Measurements from ENCODE around the gene ZNF93.
A peak's percentile ranks its signal among the peaks of the same experiment; 100 is the strongest.
"Not testable (repeated sequence)": the region's sequence is repeated elsewhere in the genome, so short reads cannot be mapped to it uniquely, and the experiment has no call there.

Gene ZNF93

GRCh38 chr19:19877724-19878123 lies 23.0 kb upstream of the ZNF93 start:
- Histone ChIP-seq H3K4me3 (no peak overlapping the region), H3K4me2 (no peak overlapping the region), H4K20me1 (no peaks in the 10 kb centered on the region), H3K27ac (no peak overlapping the region), H3K4me1 (no peaks in the 10 kb centered on the region), H3K36me3 (peaks cover 99% of the 10 kb centered on the region), H3K27me3 (no peaks in the 10 kb centered on the region), H3K9me3 (peaks cover 99% of the 10 kb centered on the region), H3K9ac (no peak overlapping the region)
- no peak for TF ChIP-seq Cebpa-rat (IDR thresholded peaks at IDR 0.05)

DNA sequence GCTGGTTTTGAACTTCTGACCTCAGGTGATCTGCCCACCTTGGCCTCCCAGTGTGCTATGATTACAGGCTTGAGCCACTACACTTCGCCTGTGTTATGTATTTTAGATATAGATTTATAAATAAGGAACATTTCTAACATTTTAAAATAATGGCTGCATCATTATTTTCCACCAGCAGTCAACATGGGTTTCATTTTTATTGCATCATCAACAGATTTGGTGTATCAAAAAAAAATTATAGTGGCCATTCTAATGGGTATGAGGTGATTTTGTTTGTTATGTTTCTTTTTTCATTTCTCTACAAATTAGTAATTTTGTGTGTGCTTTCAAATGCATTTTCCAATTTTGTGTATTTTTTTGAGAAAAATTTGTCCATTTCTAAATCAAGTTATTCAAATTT lies 16.2 kb upstream of the ZNF93 start:
- Histone ChIP-seq H3K4me2 (no peak overlapping the region), H3K27me3 (no peaks in the 10 kb centered on the region), H3K4me3 (0 out of 2 replicates have a peak overlapping the region, but pooled peaks have one; percentile 33), H4K20me1 (no peaks in the 10 kb centered on the region), H3K27ac (no peak overlapping the region), H3K9ac (no peak overlapping the region), H3K36me3 (peaks cover 96% of the 10 kb centered on the region), H3K4me1 (no peaks in the 10 kb centered on the region), H3K9me3 (peaks cover 99% of the 10 kb centered on the region)
- TF ChIP-seq Cebpa-rat (IDR thresholded peaks at IDR 0.05) = no peak

DNA sequence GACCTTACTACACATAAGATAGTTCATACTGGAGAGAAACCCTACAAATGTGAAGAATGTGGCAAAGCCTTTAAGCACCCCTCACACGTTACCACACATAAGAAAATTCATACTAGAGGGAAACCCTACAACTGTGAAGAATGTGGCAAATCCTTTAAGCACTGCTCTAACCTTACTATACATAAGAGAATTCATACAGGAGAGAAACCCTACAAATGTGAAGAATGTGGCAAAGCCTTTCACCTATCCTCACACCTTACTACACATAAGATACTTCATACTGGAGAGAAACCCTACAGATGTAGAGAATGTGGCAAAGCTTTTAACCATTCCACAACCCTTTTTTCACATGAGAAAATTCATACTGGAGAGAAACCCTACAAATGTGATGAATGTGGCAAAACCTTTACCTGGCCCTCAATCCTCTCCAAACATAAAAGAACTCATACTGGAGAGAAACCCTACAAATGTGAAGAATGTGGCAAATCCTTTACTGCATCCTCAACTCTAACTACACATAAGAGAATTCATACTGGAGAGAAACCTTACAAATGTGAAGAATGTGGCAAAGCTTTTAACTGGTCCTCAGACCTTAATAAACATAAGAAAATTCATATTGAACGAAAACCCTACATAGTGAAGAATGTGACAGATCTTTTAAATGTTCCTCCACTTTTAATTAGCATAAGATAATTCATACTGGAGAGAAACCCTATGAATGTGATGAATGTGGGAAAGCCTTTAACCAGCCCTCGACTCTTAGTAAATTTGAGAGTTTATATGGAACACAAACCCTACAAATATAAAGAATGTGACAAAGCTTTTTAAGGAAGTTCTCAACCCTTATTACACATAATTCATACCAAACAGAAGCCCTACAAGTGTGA lies 8.4 kb upstream of the ZNF93 start:
- not testable (repeated sequence) for H3K4me1 ChIP-seq, H3K4me2 ChIP-seq, H3K27me3 ChIP-seq, H3K9ac ChIP-seq, H3K27ac ChIP-seq, H4K20me1 ChIP-seq
- H3K36me3 ChIP-seq = peaks cover 94% of the 10 kb centered on the region
- H3K9me3 ChIP-seq = peaks cover 100% of the 10 kb centered on the region
- peak overlapping the region; percentile 54 for H3K4me3 ChIP-seq

DNA sequence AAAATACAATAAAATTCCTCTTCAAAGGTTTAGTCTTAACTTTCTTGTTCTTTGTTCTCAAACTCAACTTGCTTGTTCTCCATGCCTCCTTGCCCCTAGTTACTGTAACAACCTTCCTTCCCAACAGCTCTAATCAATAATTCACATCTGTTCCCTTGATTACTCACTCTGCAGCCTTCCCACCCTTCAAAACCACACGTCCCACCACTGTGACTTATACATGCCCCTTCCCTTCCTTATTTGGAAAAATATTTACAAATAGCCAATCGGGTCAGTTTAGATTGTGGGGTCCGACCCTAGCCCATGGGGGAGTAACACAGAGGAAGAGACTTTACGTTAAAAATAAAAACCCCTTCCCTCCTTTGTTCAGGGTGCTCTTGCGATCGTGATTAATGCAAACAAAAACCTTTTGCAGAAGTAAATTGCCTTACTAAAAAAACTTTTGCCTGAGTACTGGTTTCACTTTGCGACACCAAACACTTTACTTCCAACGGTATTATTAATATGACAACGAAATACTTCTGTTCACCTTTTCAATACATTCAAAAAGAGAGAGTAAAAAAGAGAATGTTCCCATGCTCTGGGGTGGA lies 512 bp upstream of the ZNF93 start:
- H3K36me3 ChIP-seq = peaks cover 49% of the 10 kb centered on the region
- peak overlapping the region; percentile 94 for H3K27ac ChIP-seq
- H3K4me3 ChIP-seq = peak overlapping the region; percentile 86
- H3K9ac ChIP-seq = peak overlapping the region; percentile 95
- H3K4me2 ChIP-seq = peak overlapping the region; percentile 91
- no peak for TF ChIP-seq Cebpa-rat (IDR thresholded peaks at IDR 0.05)
- H3K9me3 ChIP-seq = peaks cover 69% of the 10 kb centered on the region
- H4K20me1 ChIP-seq = no peaks in the 10 kb centered on the region
- H3K4me1 ChIP-seq = peaks cover 20% of the 10 kb centered on the region
- H3K27me3 ChIP-seq = no peaks in the 10 kb centered on the region

GRCh38 chr19:19907551-19907950 lies 6.8 kb downstream of the ZNF93 start:
- not testable (repeated sequence) for H4K20me1 ChIP-seq, H3K4me1 ChIP-seq, H3K27ac ChIP-seq, H3K4me3 ChIP-seq, H3K4me2 ChIP-seq, H3K9ac ChIP-seq, H3K27me3 ChIP-seq
- Histone ChIP-seq H3K9me3 (peaks cover 100% of the 10 kb centered on the region), H3K36me3 (peaks cover 100% of the 10 kb centered on the region)

DNA sequence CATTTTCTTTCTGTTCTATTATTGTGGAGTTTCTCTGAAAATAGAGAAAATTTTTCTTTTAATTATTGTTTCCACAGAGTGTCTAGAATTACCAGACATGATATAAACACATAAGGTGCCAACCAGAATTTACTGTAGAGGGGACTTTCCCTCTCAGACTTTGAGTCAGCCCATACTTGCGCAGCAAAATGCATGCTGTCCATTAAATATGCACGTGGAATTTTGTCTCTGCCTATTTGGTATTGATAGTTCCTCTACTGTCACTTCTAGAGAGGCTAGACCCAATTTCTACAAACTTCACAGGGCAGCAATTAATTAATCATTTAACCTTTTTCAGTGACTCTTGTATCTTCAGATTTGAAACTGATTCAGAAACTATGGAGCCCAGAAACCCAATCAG lies 8.9 kb downstream of the ZNF93 start:
- H3K4me2 ChIP-seq = no peak overlapping the region
- H3K9ac ChIP-seq = no peak overlapping the region
- peaks cover 100% of the 10 kb centered on the region for H3K36me3 ChIP-seq
- H3K27ac ChIP-seq = no peak overlapping the region
- H3K9me3 ChIP-seq = peaks cover 100% of the 10 kb centered on the region
- H3K4me1 ChIP-seq = no peaks in the 10 kb centered on the region
- no peak for TF ChIP-seq Cebpa-rat (IDR thresholded peaks at IDR 0.05)
- H3K27me3 ChIP-seq = no peaks in the 10 kb centered on the region
- H4K20me1 ChIP-seq = no peaks in the 10 kb centered on the region
- no peak overlapping the region for H3K4me3 ChIP-seq

DNA sequence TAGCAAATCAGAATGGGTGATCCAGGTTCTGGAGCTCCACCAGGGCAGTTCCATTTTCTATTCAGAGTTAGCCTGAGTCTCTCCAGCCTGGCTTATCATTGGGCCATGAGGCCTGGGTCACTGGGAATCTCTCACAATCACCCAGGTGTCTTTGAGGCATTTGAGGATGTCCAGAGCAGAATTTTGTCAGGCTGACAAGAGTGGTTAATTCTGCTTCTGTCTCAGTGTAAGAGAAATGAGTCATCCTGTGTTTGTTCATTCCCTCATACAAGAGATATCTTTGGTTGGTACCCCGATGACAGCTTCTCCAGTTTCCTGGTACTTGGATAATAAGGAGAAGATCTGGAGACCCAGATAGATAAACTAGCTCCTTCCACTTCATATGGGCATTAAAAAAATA lies 10.4 kb downstream of the ZNF93 start:
- Histone ChIP-seq H3K9me3 (peaks cover 100% of the 10 kb centered on the region), H3K4me2 (no peak overlapping the region), H3K27me3 (no peaks in the 10 kb centered on the region), H3K4me3 (no peak overlapping the region), H3K36me3 (peaks cover 100% of the 10 kb centered on the region), H3K9ac (no peak overlapping the region), H3K4me1 (no peaks in the 10 kb centered on the region), H3K27ac (no peak overlapping the region), H4K20me1 (no peaks in the 10 kb centered on the region)
- no peak for TF ChIP-seq Cebpa-rat (IDR thresholded peaks at IDR 0.05)

GRCh38 chr19:19914596-19914995 lies 13.8 kb downstream of the ZNF93 start:
- Histone ChIP-seq H3K4me3 (no peak overlapping the region), H3K27me3 (no peaks in the 10 kb centered on the region), H3K4me1 (no peaks in the 10 kb centered on the region), H3K9me3 (peaks cover 93% of the 10 kb centered on the region), H3K36me3 (peaks cover 86% of the 10 kb centered on the region), H3K27ac (no peak overlapping the region), H4K20me1 (no peaks in the 10 kb centered on the region), H3K9ac (no peak overlapping the region), H3K4me2 (no peak overlapping the region)
- no peak for TF ChIP-seq Cebpa-rat (IDR thresholded peaks at IDR 0.05)

DNA sequence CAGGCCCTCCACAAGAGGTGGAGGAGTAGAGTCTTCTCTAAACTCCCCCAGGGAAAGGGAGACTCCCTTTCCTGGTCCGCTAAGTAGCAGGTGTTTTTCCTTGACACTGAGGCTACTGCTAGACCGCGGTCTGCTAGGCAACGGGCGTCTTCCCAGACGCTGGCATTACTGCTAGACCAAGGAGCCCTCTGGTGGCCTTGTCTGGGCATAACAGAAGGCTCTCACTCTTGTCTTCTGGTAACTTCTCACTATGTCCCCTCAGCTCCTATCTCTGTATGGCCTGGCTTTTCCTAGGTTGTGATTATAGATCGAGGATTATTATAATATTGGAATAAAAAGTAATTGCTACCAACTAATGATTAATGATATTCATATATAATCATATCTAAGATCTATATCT lies 29.7 kb downstream of the ZNF93 start:
- not testable (repeated sequence) for H4K20me1 ChIP-seq, H3K4me1 ChIP-seq, H3K27me3 ChIP-seq, H3K27ac ChIP-seq, H3K4me2 ChIP-seq, H3K9ac ChIP-seq
- peak overlapping the region; percentile 38; the same call in 1 of the 2 replicates for H3K4me3 ChIP-seq
- peaks cover 99% of the 10 kb centered on the region for H3K36me3 ChIP-seq
- H3K9me3 ChIP-seq = peaks cover 100% of the 10 kb centered on the region

- not testable (repeated sequence) for H3K27me3 ChIP-seq, H4K20me1 ChIP-seq, H3K27ac ChIP-seq, H3K4me2 ChIP-seq, H3K4me1 ChIP-seq, H3K9ac ChIP-seq
- H3K9me3 ChIP-seq = peaks cover 96% of the 10 kb centered on the region
- H3K36me3 ChIP-seq = peaks cover 79% of the 10 kb centered on the region
- peak overlapping the region; percentile 40 for H3K4me3 ChIP-seq
These were observed 32.9 kb downstream of the ZNF93 start for GRCh38 chr19:19933432-19934314.

All from BLaER1 (cell line).